Endothelial cell of umbilical vein (primary cell): ENCODE results near the gene PDE8B. TPM values are rescaled to one million over a fixed set of nuclear protein-coding genes. Genes with fewer than 3 reads are reported as not detected.

Experiments used
- BruUV-seq: library from RNA; stranded (reverse); fragments of 400-500 nt; replicated peaks from 2 replicates; lab custom pipeline; 2021; lab: Mats Ljungman, UMichigan
- CTCF ChIA-PET: fragments of 300-600, 350-600 bp; sonication (Branson Sonifier 250); formaldehyde crosslinking; loops from one replicate; lab custom pipeline; 2021; ENCODE audit warnings: antibody characterized with exemption, inconsistent platforms; lab: Charles Lee
- POLR2A ChIA-PET: fragments of 300-600, 350-600 bp; sonication (Branson Sonifier 250); formaldehyde crosslinking; loops from one replicate; lab custom pipeline; 2021; ENCODE audit warnings: antibody characterized with exemption, inconsistent platforms; lab: Charles Lee
- DNase-seq: peaks from one replicate; pipeline ENCODE4 v3.0.0-alpha.2; 2011; ENCODE audit warnings: low read depth, low spot score
- FAIRE-seq: peaks from 2 replicates; lab custom pipeline; 2011; peaks lifted over from hg19 to GRCh38; lab: Jason Lieb, UNC
- H2AFZ ChIP-seq: 2 replicates; pipeline ENCODE4 v1.6.0; 2012; ENCODE audit warnings: low read depth, low read length, control low read depth, inconsistent platforms
- H3K27ac ChIP-seq: 2 replicates; pipeline ENCODE4 v1.5.1; 2011; ENCODE audit warnings: low read depth, mild to moderate bottlenecking, control low read depth, low read length, moderate library complexity; ENCODE audit not compliant: insufficient read depth
- H3K27me3 ChIP-seq, 2 experiments: 2 replicates each; pipeline versions ENCODE4 v1.6.0 to v1.6.1; 2011; ENCODE audit warnings: low read length in 2 of 2, mixed read lengths in 1 of 2; ENCODE audit not compliant: control insufficient read depth in 2 of 2, insufficient read depth in 2 of 2
- H3K36me3 ChIP-seq, 2 experiments: 2 replicates in 1 of 2; 3 replicates in 1 of 2; pipeline ENCODE4 v1.5.1; 2011; ENCODE audit warnings: low read length in 2 of 2, mild to moderate bottlenecking in 1 of 2, moderate library complexity in 1 of 2; ENCODE audit not compliant: control insufficient read depth in 2 of 2, insufficient read depth in 2 of 2; ENCODE audit errors: extremely low read depth in 1 of 2
- H3K4me1 ChIP-seq: 3 replicates; pipeline ENCODE4 v1.5.1; 2011; ENCODE audit warnings: mild to moderate bottlenecking, low read length; ENCODE audit not compliant: control insufficient read depth, insufficient read depth; ENCODE audit errors: extremely low read depth
- H3K4me2 ChIP-seq: 2 replicates; pipeline ENCODE4 v1.6.1; 2011; ENCODE audit warnings: low read length, control low read depth, mixed read lengths; ENCODE audit not compliant: insufficient read depth
- H3K4me3 ChIP-seq, 3 experiments: fragments of 200-600 bp in 1 of 3; sonication (generic), shearing (Covaris generic) in 1 of 3; replicated peaks in 1 of 3; 2 replicates each; pipeline ENCODE4 v1.5.1; 2011 to 2016; ENCODE audit warnings: control low read depth in 3 of 3, low read length in 3 of 3, mild to moderate bottlenecking in 2 of 3, inconsistent platforms in 1 of 3, low read depth in 1 of 3, moderate library complexity in 1 of 3; ENCODE audit not compliant: insufficient read depth in 1 of 3
- H3K79me2 ChIP-seq: 2 replicates; pipeline ENCODE4 v1.6.0; 2012; ENCODE audit warnings: low read length, inconsistent platforms; ENCODE audit not compliant: control insufficient read depth, insufficient read depth
- H3K9ac ChIP-seq: replicated peaks from 2 replicates; pipeline ENCODE3; 2011; ENCODE audit warnings: low read length, control low read depth; ENCODE audit not compliant: insufficient read depth; ENCODE audit errors: extremely low read depth
- H3K9me1 ChIP-seq: replicated peaks from 3 replicates; pipeline ENCODE4 v1.6.0; 2011; ENCODE audit warnings: mild to moderate bottlenecking, low read length; ENCODE audit not compliant: control insufficient read depth, insufficient read depth; ENCODE audit errors: extremely low read depth
- H3K9me3 ChIP-seq: replicated peaks from 2 replicates; pipeline ENCODE4 v1.5.1; 2012; ENCODE audit warnings: low read length, inconsistent platforms; ENCODE audit not compliant: control insufficient read depth, insufficient read depth
- H4K20me1 ChIP-seq: replicated peaks from 2 replicates; pipeline ENCODE3; 2011; ENCODE audit warnings: mild to moderate bottlenecking, low read length; ENCODE audit not compliant: control insufficient read depth, insufficient read depth; ENCODE audit errors: extremely low read depth
- CTCF ChIP-seq, 2 donors: IDR thresholded peaks; 1 replicate in 1 of 2; 2 replicates in 1 of 2; pipeline ENCODE4 v1.5.1; 2011; ENCODE audit warnings: low read length in 2 of 2, mild to moderate bottlenecking in 2 of 2, moderate library complexity in 2 of 2, control low read depth in 1 of 2, inconsistent platforms in 1 of 2, low read depth in 1 of 2; ENCODE audit not compliant: insufficient read depth in 1 of 2; ENCODE audit errors: extremely low read depth in 1 of 2
- EZH2 ChIP-seq: IDR thresholded peaks from 2 replicates; pipeline ENCODE4 v1.6.1; 2012; ENCODE audit warnings: borderline replicate concordance, low read depth, mild to moderate bottlenecking, moderate library complexity, low read length, inconsistent platforms; ENCODE audit not compliant: severe bottlenecking
- FOS ChIP-seq: IDR thresholded peaks from 2 replicates; pipeline ENCODE4 v1.6.1; 2011; ENCODE audit warnings: mild to moderate bottlenecking, low read length, moderate library complexity, borderline replicate concordance; ENCODE audit not compliant: insufficient read depth
- GATA2 ChIP-seq: IDR thresholded peaks from 2 replicates; pipeline ENCODE4 v1.7.0; 2011; ENCODE audit warnings: low read depth, mild to moderate bottlenecking, moderate library complexity, mixed read lengths, low read length; ENCODE audit not compliant: insufficient read length, insufficient read depth
- JUN ChIP-seq: IDR thresholded peaks from 2 replicates; pipeline ENCODE4 v1.6.1; 2011; ENCODE audit warnings: borderline replicate concordance, low read depth; ENCODE audit not compliant: insufficient read length, insufficient read depth
- MAX ChIP-seq: IDR thresholded peaks from 2 replicates; pipeline ENCODE4 v1.6.1; 2011; ENCODE audit not compliant: insufficient read depth, insufficient read length
- MYC ChIP-seq: IDR thresholded peaks from one replicate; pipeline ENCODE4 v1.6.1; 2011; ENCODE audit warnings: mild to moderate bottlenecking, low read depth, low read length
- POLR2A ChIP-seq: IDR thresholded peaks from 2 replicates; pipeline ENCODE4 v1.6.1; 2012; ENCODE audit warnings: low read depth, mild to moderate bottlenecking, control low read depth, low read length
- POLR2AphosphoS5 ChIP-seq: IDR thresholded peaks from 2 replicates; pipeline ENCODE4 v1.6.1; 2012; ENCODE audit warnings: low read depth, mild to moderate bottlenecking, control low read depth, low read length, moderate library complexity; ENCODE audit not compliant: insufficient read depth
- dilution Hi-C: fragments of 300-500 bp; cut with MboI; formaldehyde crosslinking; loops from one replicate; pipeline ENCODE4 v1.15.0; 2019; ENCODE audit warnings: low sequenced_read_pairs; ENCODE audit not compliant: extremely low pct_ligation_motif_present
- intact Hi-C: fragments of 100-400 bp; cut with micrococcal nuclease; formaldehyde crosslinking; loops from one replicate; pipeline ENCODE4 v1.10.0; 2022
- polyA plus RNA-seq, 4 experiments: library from polyadenylated mRNA; depleted of rRNA in 3 of 4; stranded (reverse) in 3 of 4; unstranded in 1 of 4; fragments of >200 nt; gene quantifications; 2 replicates each; pipeline versions ENCODE4 v1.2.1 to v1.2.3, GENCODE V29; 2011 to 2012; ENCODE audit warnings: missing spikeins in 1 of 4
- total RNA-seq: library from RNA; stranded (reverse); gene quantifications from 2 replicates; pipeline ENCODE4 v1.2.3, GENCODE V29; 2021

PDE8B gene
- total and polyA plus RNA-seq, 2 donors (not counting 3 experiments of a cell fraction or from before 2014, with no cell fraction given) = not detected

GRCh38 chr5:77305956-77306355 lies 95.5 kb downstream of the PDE8B start:
- FAIRE-seq = no peak
- CTCF ChIA-PET = no interaction called here
- no peak overlapping the region for H3K4me3 ChIP-seq
- H3K27me3 ChIP-seq = no peaks in the 10 kb centered on the region
- dilution Hi-C loops (no loop called here), intact Hi-C loops (no loop called here)
- no peaks in the 10 kb centered on the region for H4K20me1 ChIP-seq
- TF ChIP-seq MYC = no peak
- no peak for TF ChIP-seq GATA2
- TF ChIP-seq JUN = no peak
- no peak for TF ChIP-seq CTCF (IDR thresholded peaks at IDR 0.05; ENCODE audit: extremely low read depth in 1 of 2, insufficient read depth in 1 of 2, low read depth in 1 of 2, low read length in 2 of 2)
- TF ChIP-seq MAX = no peak
- no peak for DNase-seq
- H3K79me2 ChIP-seq = no peaks in the 10 kb centered on the region
- H3K4me2 ChIP-seq = no peak overlapping the region
- no peaks in the 10 kb centered on the region for H3K4me1 ChIP-seq
- no peak overlapping the region for H3K9ac ChIP-seq
- no peaks in the 10 kb centered on the region for H3K36me3 ChIP-seq
- H3K9me3 ChIP-seq = no peaks in the 10 kb centered on the region
- POLR2A ChIA-PET = no interaction called here
- no peak overlapping the region for H2AFZ ChIP-seq
- no TSS peak for BruUV-seq
- H3K27ac ChIP-seq = no peak overlapping the region
- H3K9me1 ChIP-seq = no peaks in the 10 kb centered on the region

GRCh38 chr5:77306531-77306930 lies 96.1 kb downstream of the PDE8B start:
- no peaks in the 10 kb centered on the region for H3K9me1 ChIP-seq
- DNase-seq = no peak
- intact Hi-C loops = no loop called here
- POLR2A ChIA-PET = no interaction called here
- no peaks in the 10 kb centered on the region for H3K79me2 ChIP-seq
- H3K9ac ChIP-seq = no peak overlapping the region
- H3K4me3 ChIP-seq = no peak overlapping the region
- H3K27me3 ChIP-seq = no peaks in the 10 kb centered on the region
- H3K4me1 ChIP-seq = no peaks in the 10 kb centered on the region
- no peaks in the 10 kb centered on the region for H4K20me1 ChIP-seq
- H2AFZ ChIP-seq = no peak overlapping the region
- no peak overlapping the region for H3K27ac ChIP-seq
- dilution Hi-C loops = no loop called here
- no TSS peak for BruUV-seq
- TF ChIP-seq GATA2 = no peak
- no peak for TF ChIP-seq CTCF (IDR thresholded peaks at IDR 0.05; ENCODE audit: extremely low read depth in 1 of 2, insufficient read depth in 1 of 2, low read depth in 1 of 2, low read length in 2 of 2)
- no peak for TF ChIP-seq MYC
- TF ChIP-seq POLR2AphosphoS5 = no peak
- no peak for TF ChIP-seq MAX
- TF ChIP-seq POLR2A = no peak
- no peak for TF ChIP-seq EZH2
- no peak for TF ChIP-seq JUN
- TF ChIP-seq FOS = no peak
- CTCF ChIA-PET = interaction anchor here (0.6 kb wide), 1 partner anchor 49 kb away, joined by 3 read pairs; no protein-coding TSS in a partner anchor
- no peak for FAIRE-seq
- H3K36me3 ChIP-seq = no peaks in the 10 kb centered on the region
- H3K4me2 ChIP-seq = no peak overlapping the region
- H3K9me3 ChIP-seq = no peaks in the 10 kb centered on the region
